ENCODE results near the gene FBXO15.

FBXO15 gene

DNA sequence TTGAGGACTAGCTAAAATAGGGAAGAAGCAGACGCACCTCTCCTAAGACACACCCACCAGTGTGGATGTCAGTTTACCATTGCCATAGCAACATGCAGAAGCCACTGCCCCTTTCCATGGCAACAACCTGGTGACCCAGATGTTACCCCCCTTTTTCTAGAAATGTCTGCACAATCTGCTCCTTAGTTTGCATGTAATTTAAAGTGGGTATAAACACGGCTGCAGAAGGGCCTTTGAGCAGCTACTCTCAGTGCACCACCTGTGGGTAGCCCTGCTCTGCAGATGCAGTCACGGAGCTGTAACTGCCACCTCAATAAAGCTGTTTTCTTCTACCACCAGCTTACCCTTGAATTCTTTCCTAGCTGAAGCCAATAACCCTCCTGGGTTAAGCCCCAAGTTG is 87.1 kb downstream of the FBXO15 start:
- DNase-seq, result no peak

- no peak for DNase-seq
These were observed 96.8 kb downstream of the FBXO15 start for GRCh38 chr18:74050807-74051206.

DNA sequence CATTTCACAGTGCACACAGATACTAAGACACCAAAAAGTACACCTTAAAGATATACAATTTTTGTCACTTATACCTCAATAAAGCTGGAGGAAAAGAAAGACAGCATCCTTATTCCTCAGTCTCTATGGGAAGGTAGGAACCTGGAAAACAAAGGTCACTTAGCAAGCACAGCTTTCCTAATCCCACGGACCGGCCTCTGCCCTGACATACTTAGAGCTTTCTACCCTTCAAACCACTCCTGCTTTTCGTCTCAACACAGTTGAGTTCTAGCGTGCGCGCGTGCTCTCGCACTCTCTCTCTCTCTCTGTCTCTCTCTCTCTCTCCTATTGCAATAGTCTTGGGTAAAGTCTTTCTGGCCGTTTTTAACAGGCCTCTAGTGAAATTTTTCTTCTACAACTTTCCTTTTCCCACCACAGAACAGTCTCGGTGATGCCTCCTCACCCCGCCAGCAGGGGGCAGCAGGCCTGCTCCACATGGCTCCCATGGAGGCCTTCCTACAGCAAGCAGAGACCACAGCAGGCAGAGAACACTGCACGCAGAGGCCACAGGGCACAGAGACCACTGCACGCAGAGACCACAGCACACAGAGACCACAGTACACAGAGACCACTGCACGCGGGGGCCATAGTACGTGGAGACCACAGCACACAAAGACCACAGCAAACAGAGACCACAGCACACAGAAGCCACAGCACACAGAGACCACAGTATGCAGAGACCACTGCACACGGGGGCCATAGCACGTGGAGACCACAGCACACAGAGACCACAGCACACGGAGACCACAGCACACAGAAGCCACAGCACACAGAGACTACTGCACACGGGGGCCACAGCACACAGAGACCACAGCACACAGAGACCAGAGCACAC is 106.9 kb downstream of the FBXO15 start:
- DNase-seq, result peak; percentile 47 to 79 (median 61)

- no peak for DNase-seq
These were observed 107.6 kb downstream of the FBXO15 start for GRCh38 chr18:74040008-74040407.

DNA sequence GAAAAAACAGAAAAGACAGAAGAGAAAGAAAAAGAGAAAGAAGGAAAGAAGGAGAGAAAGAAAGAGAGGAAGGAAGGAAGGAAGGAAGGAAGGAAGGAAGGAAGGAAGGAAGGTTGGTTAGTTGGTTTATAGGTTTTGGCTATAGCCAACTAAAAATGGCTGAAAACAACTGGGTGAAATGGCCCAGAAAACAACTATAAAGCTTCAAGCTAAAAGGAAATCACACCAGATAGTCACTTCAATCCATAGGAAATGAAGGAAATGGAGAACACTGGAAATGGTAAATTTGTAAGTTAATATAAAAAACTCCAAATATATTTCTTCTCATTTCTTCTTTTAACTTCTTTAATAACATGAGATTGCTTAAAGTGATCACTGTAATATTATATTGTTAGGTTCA is 118.5 kb downstream of the FBXO15 start:
- DNase-seq, result no peak

Measured in suppressor macrophage (primary cell).